Ureter (tissue), 1 donor: ENCODE measurements around the gene PRRC2B. TPM values are rescaled to one million over a fixed set of nuclear protein-coding genes. Genes with fewer than 3 reads are reported as not detected.
"Not testable (repeated sequence)": the region's sequence is repeated elsewhere in the genome, so short reads cannot be mapped to it uniquely, and the experiment has no call there.

Experiments used
- DNase-seq: peaks from one replicate; pipeline ENCODE4 v3.0.0-alpha.2; 2020; ENCODE audit warnings: low spot score
- total RNA-seq: library from RNA; stranded (reverse); gene quantifications from one replicate; pipeline ENCODE4 v1.2.4, GENCODE V29; 2023
- donor health status: DM: yes; HTN: yes; CAD: no.

PRRC2B gene
- total RNA-seq, 1 donor from 2014 or later: 215 TPM

DNA sequence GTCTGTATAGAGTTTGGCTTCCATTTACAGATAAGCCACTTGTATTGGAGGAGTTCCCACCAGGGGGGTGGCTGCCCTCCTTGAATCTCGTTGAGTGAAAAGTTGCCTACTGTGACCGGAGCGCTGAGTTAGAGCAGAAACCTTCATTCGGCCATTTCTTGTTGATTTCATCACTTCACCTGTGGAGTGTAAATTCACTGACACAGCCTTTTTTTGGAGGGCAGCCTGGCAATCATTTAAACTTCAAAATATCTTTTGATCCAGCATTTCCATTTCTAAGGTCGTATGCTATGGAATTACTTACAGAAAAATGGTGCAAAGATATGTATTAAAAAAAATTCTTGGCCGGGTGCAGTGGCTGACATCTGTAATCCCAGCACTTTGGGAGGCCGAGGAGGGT lies 40.8 kb downstream of the PRRC2B start:
- DNase-seq: no peak

DNA sequence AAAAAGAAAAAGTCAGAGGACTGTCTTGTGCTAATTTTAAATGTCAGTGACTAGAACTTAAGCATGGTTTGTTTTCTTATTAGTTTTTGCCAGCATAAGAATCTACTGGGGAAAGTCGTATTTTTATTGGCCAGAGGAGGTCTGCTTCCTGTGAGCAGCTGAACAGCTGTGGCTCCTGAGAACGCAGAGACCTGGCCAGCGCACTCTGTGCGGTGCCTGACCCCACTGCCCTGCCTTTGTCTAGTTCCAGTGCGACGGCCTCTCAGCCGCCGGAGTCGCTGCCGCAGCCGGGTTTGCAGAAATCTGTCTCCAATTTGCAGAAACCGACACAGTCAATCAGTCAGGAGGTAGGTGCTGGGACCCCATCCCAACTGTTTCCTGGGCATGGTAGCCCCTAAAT lies 42.5 kb downstream of the PRRC2B start:
- no peak for DNase-seq

DNA sequence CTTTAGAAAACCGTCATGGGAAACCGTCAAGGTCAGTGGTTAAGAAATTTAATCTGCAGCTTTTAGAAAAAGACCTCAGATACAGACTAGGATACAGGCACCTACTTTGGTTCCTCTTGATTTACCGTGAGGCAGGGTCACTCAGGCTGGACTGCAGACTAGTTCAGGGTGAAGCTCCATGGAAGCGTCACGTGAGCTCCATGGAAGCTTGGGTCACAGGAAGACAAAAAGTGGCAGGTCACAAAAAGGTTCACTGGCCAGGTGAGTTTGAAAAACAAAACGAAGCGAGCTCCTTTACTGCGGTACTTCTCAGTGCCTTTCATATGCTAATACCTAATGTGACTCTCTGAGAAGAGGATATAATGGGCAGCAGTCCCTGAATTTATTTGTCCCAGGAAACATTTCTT lies 43.0 kb downstream of the PRRC2B start:
- no peak for DNase-seq

DNA sequence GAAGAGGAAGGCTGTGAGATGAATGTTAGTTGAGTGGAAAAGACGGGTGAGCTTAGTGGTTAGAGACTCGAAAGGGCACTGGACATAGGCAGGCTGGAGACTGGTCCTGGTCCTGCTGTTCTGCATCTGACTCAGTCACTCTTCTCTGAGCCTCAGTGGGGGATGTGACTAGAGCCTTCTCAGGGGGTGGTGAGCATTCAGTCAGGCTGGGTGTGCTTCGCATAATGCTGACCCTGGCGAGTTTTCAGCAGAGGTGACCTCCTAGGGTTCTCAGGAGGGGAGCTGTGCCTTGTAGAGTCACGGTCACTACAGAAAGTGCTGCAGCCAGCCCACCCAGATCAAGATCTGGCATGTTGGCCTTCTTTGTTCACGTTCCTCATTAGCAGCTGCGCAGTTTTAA lies 44.3 kb downstream of the PRRC2B start:
- DNase-seq: no peak

DNA sequence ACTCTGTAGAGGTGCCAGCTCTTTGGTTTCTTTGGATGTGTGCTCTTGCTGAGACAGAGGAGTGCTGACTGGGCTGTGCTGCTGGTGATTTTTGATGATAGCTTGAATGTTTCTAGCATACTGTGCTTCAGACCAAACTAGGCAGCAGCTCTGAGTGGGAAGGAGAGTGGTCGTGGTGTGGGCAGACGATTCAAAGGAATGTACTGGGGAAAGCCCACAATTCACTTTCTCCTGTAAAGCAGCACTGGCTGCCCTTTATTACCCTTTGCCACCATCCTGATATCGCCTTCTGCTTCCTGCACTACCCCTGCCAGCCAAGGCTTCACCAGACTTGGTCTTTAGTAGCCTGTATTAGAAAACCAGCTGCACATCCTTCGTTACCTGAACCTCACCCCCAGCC lies 45.3 kb downstream of the PRRC2B start:
- DNase-seq: no peak

DNA sequence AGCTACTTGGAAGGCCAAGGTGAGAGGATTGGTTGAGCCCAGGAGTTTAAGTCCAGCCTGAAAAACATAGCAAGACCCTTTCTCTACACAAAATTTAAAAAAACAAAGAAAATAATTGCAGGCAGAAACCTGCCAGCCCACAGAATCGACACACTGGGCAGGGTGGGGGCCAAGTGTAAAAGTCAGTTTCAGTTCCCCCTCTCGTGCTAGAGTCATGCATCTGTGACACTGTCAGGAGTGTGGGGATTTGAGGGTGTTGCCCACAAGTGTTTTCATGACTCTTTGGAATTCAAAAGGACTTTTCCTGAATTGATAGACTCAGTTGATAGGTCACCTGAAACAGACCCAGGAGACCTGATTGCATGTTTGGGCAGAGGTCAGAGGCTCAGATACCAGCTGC lies 47.6 kb downstream of the PRRC2B start:
- no peak for DNase-seq

DNA sequence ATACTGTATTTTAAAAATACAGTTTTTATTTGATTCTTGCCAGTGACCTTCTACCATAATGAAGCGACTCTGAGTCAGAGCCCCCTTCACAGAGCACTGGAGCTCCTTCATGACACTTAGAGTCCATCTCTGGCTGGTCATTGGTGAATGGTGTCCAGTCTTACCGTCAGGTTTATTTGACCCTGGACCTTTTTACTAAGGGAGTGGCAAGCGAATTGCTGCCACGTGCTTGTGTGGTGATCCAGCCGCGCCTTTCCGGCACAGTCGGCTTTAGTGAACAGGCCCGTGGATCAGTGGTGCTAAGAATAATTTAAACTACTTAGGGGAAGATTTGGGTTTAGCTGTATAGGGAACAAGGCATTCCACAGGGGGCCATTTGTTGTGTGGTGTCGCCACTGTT lies 48.5 kb downstream of the PRRC2B start:
- no peak for DNase-seq

DNA sequence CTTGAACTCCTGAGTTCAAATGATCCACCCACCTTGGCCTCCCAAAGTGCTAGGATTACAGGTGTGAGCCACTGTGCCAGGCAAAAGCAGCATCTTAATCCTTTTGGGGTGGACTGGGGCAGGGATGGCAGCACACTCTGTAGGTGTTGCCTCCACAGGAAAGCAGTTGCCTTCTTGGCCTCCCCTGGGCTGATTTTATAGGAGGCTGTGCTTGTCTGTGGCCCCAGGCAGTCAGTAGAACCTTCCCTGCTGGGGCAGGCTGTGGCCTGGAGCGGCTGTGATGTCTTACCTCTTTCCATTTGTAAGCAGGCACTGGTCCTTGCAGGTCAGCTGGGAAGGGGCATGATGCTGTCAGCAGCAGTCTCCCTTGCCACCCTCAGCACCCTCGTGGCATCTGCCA lies 49.8 kb downstream of the PRRC2B start:
- DNase-seq: no peak

DNA sequence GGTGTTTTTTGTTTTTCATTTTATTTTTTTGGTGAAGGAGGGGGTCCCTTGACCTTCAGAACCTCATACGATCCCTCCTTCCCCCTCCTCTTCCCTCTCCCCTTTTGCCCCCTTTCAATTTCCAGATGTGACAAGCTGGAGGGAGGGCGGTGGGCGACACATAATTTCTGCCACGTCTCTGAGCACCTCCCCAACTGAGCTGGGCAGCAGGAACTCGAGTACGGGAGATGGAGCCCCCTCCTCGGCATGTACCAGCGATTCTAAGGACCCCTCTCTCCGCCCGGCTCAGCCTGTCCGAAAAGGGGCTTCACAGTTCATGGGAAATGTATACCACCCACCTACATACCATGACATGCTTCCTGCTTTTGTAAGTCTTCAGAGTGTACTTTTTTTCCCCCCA lies 52.4 kb downstream of the PRRC2B start:
- DNase-seq: no peak

DNA sequence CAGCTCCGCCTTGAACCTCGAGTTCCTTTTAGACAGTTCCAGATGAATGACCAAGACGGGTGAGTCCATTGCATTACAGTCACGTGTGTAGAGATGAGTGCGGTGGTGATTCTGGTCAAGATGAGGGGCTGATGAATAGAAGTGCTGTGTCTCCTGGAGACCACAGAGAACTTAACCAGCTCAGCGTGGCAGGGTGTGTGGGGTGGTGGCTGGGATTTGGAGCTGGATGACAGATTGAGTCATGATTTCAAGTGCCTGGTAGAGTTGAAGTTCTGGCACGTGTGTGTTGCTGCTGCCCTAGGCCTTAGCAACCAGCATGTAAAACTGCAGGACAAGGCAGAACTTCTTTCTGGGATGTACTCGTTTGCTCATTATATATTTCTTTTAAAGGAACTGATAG lies 53.3 kb downstream of the PRRC2B start:
- no peak for DNase-seq

DNA sequence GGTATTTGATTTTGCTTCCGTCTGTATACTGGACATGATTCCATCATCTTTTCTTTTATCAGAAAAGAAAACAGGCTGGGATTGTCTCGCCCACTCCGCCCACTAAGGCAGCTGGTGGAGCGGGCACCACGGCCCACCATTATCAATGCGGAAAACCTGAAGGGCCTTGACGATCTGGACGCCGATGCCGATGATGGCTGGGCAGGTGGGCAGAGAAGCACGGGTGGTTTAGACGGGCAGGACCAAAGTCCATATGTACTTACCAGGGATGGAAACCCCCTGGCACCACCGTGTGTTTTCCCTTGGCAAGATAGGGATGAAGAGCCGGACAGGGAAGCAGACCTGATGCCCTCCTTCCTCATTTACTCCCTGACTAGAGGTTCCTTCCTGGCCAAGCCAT lies 53.7 kb downstream of the PRRC2B start:
- DNase-seq: no peak

DNA sequence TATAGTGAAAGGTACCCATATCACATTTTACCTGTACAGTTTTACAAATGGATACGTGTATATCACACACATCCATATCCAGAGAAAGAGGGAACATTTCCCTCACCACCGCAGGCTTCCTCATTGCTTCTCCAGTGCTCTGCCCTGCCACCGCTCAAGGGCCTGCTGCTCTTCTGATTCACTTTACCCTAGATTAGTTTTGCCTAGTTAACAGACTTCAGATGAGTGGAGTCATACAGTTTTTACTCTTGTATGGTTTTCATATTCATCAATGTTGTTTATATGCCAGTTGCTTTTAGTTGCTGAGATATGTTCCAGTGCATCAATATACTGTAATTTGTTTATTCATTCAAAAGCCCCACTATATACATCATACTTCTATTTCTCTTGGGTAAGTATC lies 54.9 kb downstream of the PRRC2B start:
- no peak for DNase-seq

DNA sequence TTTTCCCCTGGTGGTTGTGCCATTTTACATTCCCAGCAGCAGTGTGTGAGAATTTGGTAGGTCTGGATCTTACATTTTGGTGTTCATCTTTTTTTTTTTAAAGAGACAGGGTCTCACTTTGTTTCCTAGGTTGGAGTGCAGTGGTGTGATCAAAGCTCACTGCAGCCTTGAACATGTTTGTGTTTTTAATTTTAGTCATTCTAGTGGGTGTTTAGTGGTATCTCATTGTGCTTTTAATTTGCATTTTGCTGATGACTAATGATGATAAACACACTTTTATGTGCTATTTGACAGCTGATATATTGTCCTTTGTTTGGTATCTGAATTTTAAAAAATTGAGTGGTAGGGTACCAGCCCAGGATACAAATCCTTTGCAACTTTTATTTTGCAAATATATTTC lies 55.4 kb downstream of the PRRC2B start:
- DNase-seq: no peak

DNA sequence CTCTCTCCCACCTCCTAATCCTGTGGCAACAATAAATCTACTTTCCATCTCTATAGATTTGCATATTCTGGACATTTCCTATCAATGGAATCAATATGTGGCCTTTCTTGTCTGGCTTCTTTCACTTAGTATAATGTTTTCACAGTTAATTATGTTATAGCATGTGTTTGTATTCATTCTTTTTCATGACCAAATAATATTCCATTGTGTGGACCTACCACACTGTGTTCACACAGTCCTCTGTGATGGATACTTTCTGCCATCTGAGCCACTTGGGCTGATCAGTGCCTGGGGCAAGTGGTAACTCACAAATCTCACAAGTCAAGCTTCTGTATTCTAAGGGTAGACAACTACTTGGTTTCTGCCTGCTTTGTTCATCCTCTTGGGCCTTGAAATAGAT lies 60.1 kb downstream of the PRRC2B start:
- DNase-seq: no peak

DNA sequence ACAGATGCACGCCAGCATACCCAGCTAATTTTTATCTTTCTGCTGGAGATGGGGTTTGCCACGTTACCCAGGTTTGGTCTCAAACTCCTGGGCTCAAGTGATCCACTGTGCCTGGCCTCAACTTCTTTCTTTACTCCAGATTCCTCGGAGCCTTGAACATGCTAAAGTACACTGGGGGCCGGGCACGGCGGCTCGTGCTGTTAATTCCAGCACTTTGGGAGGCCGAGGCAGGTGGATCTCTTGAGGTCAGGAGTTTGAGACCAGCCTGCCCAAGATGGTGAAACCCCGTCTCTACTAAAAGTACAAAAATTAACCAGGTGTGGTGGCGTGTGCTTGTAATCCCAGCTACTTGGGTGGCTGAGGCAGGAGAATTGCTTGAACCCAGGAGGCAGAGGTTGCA lies 61.8 kb downstream of the PRRC2B start:
- not testable (repeated sequence) for DNase-seq

DNA sequence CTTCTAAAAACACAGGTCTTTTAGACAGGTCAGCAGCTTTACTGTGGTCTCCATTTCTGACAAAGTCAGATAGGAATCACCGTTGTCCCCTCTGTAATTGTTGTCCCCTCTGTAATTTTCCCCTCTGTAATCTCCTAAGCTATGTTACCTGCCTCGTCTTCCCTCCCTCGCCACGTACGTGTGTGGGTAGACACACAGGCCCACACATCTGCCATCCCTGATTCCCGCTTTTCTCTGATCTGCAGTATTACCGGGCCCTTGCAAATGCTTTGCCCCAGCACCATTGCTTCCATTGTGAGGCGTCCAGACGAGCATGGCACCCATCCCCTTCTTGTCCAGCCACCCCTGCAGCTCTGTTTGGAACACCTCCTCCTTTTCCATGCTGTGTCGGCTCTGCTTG lies 63.9 kb downstream of the PRRC2B start:
- no peak for DNase-seq

DNA sequence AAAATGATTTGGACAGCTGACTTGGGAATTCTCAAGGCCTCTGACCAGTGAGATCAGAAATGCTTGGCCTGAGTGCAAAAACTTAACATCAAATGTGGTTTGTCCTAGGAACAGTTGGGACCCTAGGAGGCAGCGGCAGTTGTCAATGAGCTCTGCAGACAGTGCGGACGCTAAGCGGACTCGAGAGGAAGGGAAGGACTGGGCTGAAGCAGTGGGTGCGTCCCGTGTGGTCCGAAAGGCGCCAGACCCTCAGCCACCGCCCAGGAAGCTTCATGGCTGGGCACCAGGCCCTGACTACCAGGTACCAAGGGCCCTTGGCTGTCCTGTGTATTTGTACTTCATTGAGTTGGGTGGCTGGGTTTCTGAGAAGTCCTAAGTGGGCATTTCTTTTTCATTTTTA lies 65.2 kb downstream of the PRRC2B start:
- no peak for DNase-seq

DNA sequence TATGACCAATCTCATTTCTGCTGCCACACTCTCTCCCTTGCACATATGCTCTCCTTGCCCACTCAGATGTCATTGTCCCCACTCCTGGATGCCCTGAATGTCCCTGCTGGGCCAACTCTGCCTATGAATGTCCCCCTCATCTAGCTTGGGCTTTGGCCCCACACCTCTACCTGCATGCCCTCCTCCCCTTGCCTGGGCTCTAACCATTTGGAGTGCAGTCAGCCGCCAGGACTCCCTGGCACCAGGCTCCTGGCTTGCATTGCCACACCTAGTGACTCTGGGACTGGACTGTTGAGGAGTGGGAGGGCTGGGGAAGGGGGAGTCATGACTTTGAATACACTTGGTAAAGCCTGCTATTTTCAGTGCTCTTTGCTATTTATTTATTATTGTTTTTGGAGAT lies 67.3 kb downstream of the PRRC2B start:
- no peak for DNase-seq

DNA sequence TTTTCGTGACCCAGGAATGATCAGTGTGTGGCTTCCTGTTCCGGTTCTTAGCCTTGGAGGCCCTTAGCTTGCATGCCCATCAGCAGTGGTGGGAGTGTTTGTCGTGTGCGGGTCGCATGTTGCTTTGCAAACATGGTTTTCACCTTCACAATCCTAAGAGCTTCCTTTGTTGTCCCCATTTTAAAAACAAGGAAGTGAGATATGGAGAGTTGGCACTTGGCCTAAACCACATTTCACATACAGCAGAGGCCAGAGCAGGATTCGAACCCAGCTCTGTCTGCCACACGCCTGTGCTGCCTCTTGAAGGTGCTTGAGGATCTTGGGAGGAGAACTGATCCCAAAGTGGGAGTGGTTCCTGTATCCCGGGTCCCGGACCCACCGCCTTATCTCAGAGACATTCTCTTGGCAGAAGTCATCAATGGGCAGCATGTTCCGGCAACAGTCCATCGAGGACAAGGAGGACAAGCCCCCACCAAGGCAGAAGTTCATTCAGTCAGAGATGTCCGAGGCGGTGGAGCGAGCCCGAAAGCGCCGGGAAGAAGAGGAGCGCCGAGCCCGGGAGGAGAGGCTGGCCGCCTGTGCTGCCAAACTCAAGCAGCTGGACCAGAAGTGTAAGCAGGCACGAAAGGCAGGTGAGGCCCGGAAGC lies 70.6 kb downstream of the PRRC2B start:
- no peak for DNase-seq

DNA sequence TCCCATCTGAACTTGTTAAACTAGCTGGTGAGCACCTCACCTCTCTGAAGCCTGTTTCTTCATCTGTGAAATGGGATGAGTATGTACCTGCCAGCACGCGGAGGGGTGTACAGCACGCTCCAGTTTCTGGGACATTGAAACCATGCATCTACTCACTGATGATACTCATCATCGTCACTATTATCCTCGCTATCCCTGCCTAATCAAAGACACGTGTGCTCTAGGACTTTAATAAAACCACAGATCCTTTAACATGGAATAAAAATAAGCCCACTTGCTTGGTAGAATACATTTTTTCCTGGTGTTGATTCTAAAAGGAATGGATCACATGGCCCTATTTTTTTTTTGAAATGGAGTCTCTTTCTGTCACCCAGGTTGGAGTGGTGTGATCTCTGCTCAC lies 71.5 kb downstream of the PRRC2B start:
- no peak for DNase-seq

DNA sequence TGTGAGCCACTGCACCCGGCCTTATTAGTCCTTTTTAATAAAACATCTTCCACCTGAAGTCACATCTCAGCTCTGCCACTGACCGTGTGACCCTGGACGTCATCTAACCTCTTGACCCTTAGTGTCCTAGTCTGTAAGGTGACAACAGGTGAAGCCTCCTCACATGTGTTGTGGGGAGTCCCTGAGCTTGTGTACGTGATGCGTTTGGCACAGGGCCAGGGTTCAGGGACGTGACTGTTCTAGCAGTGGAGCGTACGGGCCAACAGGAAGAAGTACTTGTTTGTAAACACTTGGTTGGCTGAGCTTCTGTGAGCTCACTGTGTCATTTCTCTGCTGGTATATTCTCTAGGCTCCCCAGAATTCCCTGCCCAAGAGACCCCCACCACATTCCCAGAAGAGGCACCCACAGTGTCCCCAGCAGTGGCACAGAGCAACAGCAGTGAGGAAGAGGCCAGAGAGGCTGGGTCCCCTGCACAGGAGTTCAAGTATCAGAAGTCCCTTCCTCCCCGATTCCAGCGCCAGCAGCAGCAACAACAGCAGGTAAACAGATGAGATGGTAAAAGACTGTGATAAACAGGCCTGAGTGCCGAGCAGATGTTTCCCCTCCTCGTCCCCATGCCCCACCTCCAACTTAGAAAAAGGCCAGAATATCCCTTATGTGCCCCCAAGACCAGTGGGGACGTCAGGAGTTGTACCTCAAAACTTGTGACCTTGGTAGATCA lies 73.5 kb downstream of the PRRC2B start:
- DNase-seq: no peak

DNA sequence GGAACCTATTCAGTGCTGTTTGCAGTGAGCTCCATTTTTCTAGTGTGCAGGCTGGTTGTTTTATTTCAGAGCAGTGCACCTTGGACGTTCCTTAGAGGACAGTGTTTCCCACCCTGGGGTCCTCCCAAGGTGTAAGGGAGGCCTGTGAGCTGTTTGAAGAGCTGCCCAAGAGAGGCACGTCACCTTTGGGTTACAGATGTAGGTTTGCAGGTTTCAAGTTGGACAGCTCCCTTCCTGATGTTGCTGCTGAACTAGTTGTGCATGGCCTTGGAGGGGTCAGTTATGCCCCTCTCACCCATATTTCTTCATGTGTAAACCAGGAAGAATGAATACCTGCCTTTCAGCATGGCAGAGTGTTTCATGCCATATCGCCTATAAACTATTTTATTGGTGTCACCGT lies 74.1 kb downstream of the PRRC2B start:
- no peak for DNase-seq

DNA sequence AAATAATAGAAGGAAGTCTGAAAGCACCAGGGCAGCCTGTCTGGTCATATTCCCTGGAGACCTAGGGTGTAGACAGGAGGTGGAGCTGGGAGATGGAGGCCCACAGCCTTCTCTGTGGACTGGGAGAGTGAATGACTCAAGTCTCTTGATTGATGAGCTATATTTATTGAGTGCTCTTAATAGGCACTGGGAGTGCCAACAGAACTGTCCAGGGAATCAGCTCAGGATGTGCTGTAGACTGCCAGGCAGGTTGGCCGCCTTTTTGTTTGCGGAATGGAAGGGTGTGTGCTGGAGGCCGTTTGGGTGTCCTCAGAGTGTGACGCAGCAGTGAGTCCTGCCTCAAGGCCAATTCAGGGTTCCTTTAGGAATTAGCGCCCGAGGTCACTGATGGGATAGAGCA lies 75.5 kb downstream of the PRRC2B start:
- no peak for DNase-seq

DNA sequence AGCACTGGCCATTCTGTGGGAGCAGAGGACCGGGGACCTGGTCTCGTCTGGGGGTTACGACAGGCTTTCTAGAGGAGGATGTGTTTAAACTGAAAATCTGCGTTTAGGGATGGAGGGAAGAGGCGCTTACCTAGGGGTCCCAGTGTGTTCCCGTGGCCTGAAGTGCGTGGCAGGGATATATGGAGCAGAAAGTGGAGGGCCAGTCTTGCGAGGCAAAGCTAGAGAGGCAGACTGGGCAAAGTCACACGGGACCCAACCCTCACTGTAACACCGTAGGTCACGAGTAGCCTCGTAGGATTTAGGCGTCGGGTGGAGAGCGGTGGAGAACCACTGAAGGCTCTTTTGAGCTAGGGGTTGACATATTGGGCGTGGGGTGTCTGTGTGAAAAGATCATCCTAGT lies 76.1 kb downstream of the PRRC2B start:
- DNase-seq: no peak
